HEK293 (cell line): Measurements from ENCODE around the gene RAD9B.

Source experiments
- BCL11B ChIP-seq: fragments of 450-650 bp; formaldehyde crosslinking; IDR thresholded peaks from 2 replicates; pipeline ENCODE4 v1.5.1; 2016; ENCODE audit warnings: low read depth, missing biosample characterization, missing genetic modification characterization
- HOXA7 ChIP-seq: sonication (generic); formaldehyde crosslinking; IDR thresholded peaks from 2 replicates; pipeline ENCODE4 v1.8.1; 2022; ENCODE audit warnings: missing genetic modification reagents, borderline replicate concordance
- KLF7 ChIP-seq: fragments of 450-650 bp; formaldehyde crosslinking; IDR thresholded peaks from 2 replicates; pipeline ENCODE4 v1.5.1; 2016; ENCODE audit warnings: missing biosample characterization, missing genetic modification characterization, borderline replicate concordance
- KLF9 ChIP-seq: fragments of 450-650 bp; formaldehyde crosslinking; IDR thresholded peaks from 2 replicates; pipeline ENCODE4 v1.5.1; 2016; ENCODE audit warnings: missing biosample characterization, missing genetic modification characterization, low read depth
- OSR2 ChIP-seq: fragments of 450-650 bp; formaldehyde crosslinking; IDR thresholded peaks from 2 replicates; pipeline ENCODE4 v1.5.1; 2016; ENCODE audit warnings: missing biosample characterization, missing genetic modification characterization
- RBAK ChIP-seq: fragments of 450-650 bp; formaldehyde crosslinking; IDR thresholded peaks from 2 replicates; pipeline ENCODE4 v1.5.1; 2016; ENCODE audit warnings: missing biosample characterization, missing genetic modification characterization
- SETDB1 ChIP-seq: IDR thresholded peaks from one replicate; pipeline ENCODE4 v1.6.1; 2017; ENCODE audit warnings: mild to moderate bottlenecking, low read length, moderate library complexity, mixed read lengths; ENCODE audit not compliant: insufficient read length
- TCF7L2 ChIP-seq: IDR thresholded peaks from 2 replicates; pipeline ENCODE4 v1.6.1; 2011; ENCODE audit warnings: low read depth, mild to moderate bottlenecking, inconsistent platforms, low read length, moderate library complexity, borderline replicate concordance
- ZBTB11 ChIP-seq: fragments of 450-650 bp; formaldehyde crosslinking; conservative IDR thresholded peaks from 2 replicates; pipeline ENCODE4 v1.5.1; 2016; ENCODE audit warnings: low read depth, missing biosample characterization, missing genetic modification characterization
- ZNF114 ChIP-seq: fragments of 450-650 bp; formaldehyde crosslinking; IDR thresholded peaks from 2 replicates; pipeline ENCODE4 v1.5.0; 2017; ENCODE audit warnings: missing biosample characterization, missing genetic modification characterization
- ZNF121 ChIP-seq: fragments of 450-650 bp; formaldehyde crosslinking; IDR thresholded peaks from 2 replicates; pipeline ENCODE4 v1.5.1; 2016; ENCODE audit warnings: missing biosample characterization, missing genetic modification characterization
- ZNF157 ChIP-seq: fragments of 450-650 bp; formaldehyde crosslinking; IDR thresholded peaks from 2 replicates; pipeline ENCODE4 v1.5.1; 2016; ENCODE audit warnings: missing biosample characterization, missing genetic modification characterization
- ZNF174 ChIP-seq: fragments of 450-650 bp; formaldehyde crosslinking; IDR thresholded peaks from 2 replicates; pipeline ENCODE4 v1.5.0; 2017; ENCODE audit warnings: missing biosample characterization, mild to moderate bottlenecking, missing genetic modification characterization
- ZNF2 ChIP-seq: fragments of 450-650 bp; formaldehyde crosslinking; IDR thresholded peaks from 2 replicates; pipeline ENCODE4 v1.5.1; 2016; ENCODE audit warnings: missing biosample characterization, missing genetic modification characterization
- ZNF214 ChIP-seq: fragments of 450-650 bp; formaldehyde crosslinking; IDR thresholded peaks from 2 replicates; pipeline ENCODE4 v1.5.1; 2017; ENCODE audit warnings: missing biosample characterization, mild to moderate bottlenecking, missing genetic modification characterization, borderline replicate concordance
- ZNF239 ChIP-seq: fragments of 450-650 bp; formaldehyde crosslinking; IDR thresholded peaks from 2 replicates; pipeline ENCODE4 v1.5.1; 2016; ENCODE audit warnings: missing biosample characterization, missing genetic modification characterization
- ZNF324 ChIP-seq: fragments of 450-650 bp; formaldehyde crosslinking; IDR thresholded peaks from 2 replicates; pipeline ENCODE4 v1.5.1; 2016; ENCODE audit warnings: missing biosample characterization, missing genetic modification characterization
- ZNF362 ChIP-seq: fragments of 450-650 bp; formaldehyde crosslinking; IDR thresholded peaks from 2 replicates; pipeline ENCODE4 v1.5.1; 2016; ENCODE audit warnings: missing biosample characterization, missing genetic modification characterization
- ZNF391 ChIP-seq: fragments of 450-650 bp; formaldehyde crosslinking; IDR thresholded peaks from 2 replicates; pipeline ENCODE4 v1.5.1; 2016; ENCODE audit warnings: low read depth, missing biosample characterization, missing genetic modification characterization, borderline replicate concordance
- ZNF404 ChIP-seq: fragments of 450-650 bp; formaldehyde crosslinking; IDR thresholded peaks from 2 replicates; pipeline ENCODE4 v1.5.1; 2017; ENCODE audit warnings: missing biosample characterization, missing genetic modification characterization
- ZNF426 ChIP-seq: fragments of 450-650 bp; formaldehyde crosslinking; IDR thresholded peaks from 2 replicates; pipeline ENCODE4 v1.5.1; 2017; ENCODE audit warnings: missing biosample characterization, missing genetic modification characterization, mild to moderate bottlenecking, inconsistent platforms, moderate library complexity
- ZNF501 ChIP-seq: fragments of 450-650 bp; formaldehyde crosslinking; IDR thresholded peaks from 2 replicates; pipeline ENCODE4 v1.5.1; 2016; ENCODE audit warnings: missing biosample characterization, missing genetic modification characterization
- ZNF514 ChIP-seq: fragments of 450-650 bp; formaldehyde crosslinking; IDR thresholded peaks from 2 replicates; pipeline ENCODE4 v1.5.1; 2016; ENCODE audit warnings: missing biosample characterization, missing genetic modification characterization
- ZNF629 ChIP-seq: fragments of 450-650 bp; formaldehyde crosslinking; IDR thresholded peaks from 2 replicates; pipeline ENCODE4 v1.5.1; 2017; ENCODE audit warnings: missing biosample characterization, missing genetic modification characterization
- ZNF76 ChIP-seq: fragments of 450-650 bp; formaldehyde crosslinking; IDR thresholded peaks from 2 replicates; pipeline ENCODE4; 2016; ENCODE audit warnings: low read depth, missing biosample characterization, missing genetic modification characterization, borderline replicate concordance
- TF ChIP-seq, protein P1 (sequence below): fragments of 450-650 bp; formaldehyde crosslinking; IDR thresholded peaks from 2 replicates; pipeline ENCODE4 v1.5.1; 2016; ENCODE audit warnings: missing biosample characterization, missing genetic modification characterization
- TF ChIP-seq, protein P2 (sequence below): fragments of 450-650 bp; formaldehyde crosslinking; IDR thresholded peaks from 2 replicates; pipeline ENCODE4 v1.5.1; 2016; ENCODE audit warnings: missing biosample characterization, missing genetic modification characterization
- TF ChIP-seq, protein P3 (sequence below): fragments of 450-650 bp; formaldehyde crosslinking; IDR thresholded peaks from 2 replicates; pipeline ENCODE4 v1.5.1; 2016; ENCODE audit warnings: missing biosample characterization, missing genetic modification characterization, low read depth

Gene RAD9B

DNA sequence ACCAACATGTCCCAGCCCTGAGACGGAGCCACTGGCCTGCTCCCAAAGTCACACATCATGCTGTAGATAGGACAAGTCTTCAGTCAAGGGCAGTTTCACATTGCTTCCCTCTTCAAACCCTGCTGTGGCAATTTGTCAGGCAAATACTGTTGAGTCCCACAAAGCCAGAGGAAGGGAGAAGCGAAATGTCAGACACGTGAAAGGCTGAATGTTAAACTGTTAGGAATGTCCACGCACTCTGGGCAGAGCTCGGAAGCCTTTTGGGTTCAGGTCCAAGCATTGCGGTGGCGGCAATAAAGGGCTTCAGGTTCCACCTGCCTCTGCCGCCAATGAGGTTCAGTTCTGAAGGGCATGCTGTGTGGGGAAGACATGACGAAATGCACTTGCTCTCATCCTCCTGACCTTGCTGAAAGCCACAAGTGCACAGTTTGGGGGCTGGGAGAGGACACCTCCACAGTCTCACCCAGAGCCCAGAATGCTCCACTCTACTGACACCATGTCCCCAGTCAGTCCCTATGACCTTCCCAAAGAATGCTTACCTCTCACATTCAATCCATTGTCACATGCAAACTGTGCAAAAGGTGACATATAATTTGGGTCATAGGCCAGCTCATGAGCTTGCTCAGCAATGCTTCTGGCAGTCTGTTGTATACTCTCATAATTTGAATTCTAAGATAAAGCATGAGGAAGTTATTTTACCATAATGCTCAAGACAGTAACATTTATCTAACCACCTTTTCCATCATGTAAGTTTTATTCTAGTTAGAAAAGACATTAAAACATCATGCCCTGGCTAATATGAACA, 35.7 kb downstream of the RAD9B start (continued):
- TF ChIP-seq HOXA7 (CRISPR knock-in tag) (no peak), KLF9 (tag by site-specific recombination) (no peak), ZNF114 (no peak), ZNF404 (tag by site-specific recombination) (no peak), ZNF324 (tag by site-specific recombination) (no peak), ZNF426 (tag by site-specific recombination) (no peak), ZNF2 (no peak), RBAK (tag by site-specific recombination) (no peak), OSR2 (tag by site-specific recombination) (peak; percentile 83; the same call in 1 of the 2 replicates), ZNF76 (tag by site-specific recombination) (no peak), ZBTB11 (tag by site-specific recombination) (no peak), ZNF174 (tag by site-specific recombination) (no peak), KLF7 (no peak), TCF7L2 (no peak), BCL11B (tag by site-specific recombination) (no peak), ZNF239 (tag by site-specific recombination) (no peak), ZNF629 (peak; percentile 87), ZNF362 (tag by site-specific recombination) (no peak), SETDB1 (no peak), ZNF121 (tag by site-specific recombination) (no peak), ZNF157 (no peak), ZNF501 (tag by site-specific recombination) (peak; percentile 62; the same call in 1 of the 2 replicates), ZNF391 (0 out of 2 replicates have a peak, but pooled peaks have one; percentile 20), ZNF514 (no peak), ZNF214 (no peak)
- TF ChIP-seq, protein P1, sequence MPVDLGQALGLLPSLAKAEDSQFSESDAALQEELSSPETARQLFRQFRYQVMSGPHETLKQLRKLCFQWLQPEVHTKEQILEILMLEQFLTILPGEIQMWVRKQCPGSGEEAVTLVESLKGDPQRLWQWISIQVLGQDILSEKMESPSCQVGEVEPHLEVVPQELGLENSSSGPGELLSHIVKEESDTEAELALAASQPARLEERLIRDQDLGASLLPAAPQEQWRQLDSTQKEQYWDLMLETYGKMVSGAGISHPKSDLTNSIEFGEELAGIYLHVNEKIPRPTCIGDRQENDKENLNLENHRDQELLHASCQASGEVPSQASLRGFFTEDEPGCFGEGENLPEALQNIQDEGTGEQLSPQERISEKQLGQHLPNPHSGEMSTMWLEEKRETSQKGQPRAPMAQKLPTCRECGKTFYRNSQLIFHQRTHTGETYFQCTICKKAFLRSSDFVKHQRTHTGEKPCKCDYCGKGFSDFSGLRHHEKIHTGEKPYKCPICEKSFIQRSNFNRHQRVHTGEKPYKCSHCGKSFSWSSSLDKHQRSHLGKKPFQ, result no peak
- TF ChIP-seq, protein P2, sequence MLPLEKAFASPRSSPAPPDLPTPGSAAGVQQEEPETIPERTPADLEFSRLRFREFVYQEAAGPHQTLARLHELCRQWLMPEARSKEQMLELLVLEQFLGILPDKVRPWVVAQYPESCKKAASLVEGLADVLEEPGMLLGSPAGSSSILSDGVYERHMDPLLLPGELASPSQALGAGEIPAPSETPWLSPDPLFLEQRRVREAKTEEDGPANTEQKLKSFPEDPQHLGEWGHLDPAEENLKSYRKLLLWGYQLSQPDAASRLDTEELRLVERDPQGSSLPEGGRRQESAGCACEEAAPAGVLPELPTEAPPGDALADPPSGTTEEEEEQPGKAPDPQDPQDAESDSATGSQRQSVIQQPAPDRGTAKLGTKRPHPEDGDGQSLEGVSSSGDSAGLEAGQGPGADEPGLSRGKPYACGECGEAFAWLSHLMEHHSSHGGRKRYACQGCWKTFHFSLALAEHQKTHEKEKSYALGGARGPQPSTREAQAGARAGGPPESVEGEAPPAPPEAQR, result no peak
- TF ChIP-seq, protein P3, sequence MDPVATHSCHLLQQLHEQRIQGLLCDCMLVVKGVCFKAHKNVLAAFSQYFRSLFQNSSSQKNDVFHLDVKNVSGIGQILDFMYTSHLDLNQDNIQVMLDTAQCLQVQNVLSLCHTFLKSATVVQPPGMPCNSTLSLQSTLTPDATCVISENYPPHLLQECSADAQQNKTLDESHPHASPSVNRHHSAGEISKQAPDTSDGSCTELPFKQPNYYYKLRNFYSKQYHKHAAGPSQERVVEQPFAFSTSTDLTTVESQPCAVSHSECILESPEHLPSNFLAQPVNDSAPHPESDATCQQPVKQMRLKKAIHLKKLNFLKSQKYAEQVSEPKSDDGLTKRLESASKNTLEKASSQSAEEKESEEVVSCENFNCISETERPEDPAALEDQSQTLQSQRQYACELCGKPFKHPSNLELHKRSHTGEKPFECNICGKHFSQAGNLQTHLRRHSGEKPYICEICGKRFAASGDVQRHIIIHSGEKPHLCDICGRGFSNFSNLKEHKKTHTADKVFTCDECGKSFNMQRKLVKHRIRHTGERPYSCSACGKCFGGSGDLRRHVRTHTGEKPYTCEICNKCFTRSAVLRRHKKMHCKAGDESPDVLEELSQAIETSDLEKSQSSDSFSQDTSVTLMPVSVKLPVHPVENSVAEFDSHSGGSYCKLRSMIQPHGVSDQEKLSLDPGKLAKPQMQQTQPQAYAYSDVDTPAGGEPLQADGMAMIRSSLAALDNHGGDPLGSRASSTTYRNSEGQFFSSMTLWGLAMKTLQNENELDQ (tag by site-specific recombination), result no peak
- TF ChIP-seq, all 188 proteins: peak for 32
